GM18502 (cell line): ENCODE data around the gene SYT1.

Experiments used
- ATAC-seq: cut with Tn5 transposase; IDR thresholded peaks from one replicate; pipeline ENCODE4 v1.9.1; 2021; ENCODE audit warnings: mild to moderate bottlenecking; ENCODE audit not compliant: unreplicated experiment, poor library complexity

The SYT1 gene

DNA sequence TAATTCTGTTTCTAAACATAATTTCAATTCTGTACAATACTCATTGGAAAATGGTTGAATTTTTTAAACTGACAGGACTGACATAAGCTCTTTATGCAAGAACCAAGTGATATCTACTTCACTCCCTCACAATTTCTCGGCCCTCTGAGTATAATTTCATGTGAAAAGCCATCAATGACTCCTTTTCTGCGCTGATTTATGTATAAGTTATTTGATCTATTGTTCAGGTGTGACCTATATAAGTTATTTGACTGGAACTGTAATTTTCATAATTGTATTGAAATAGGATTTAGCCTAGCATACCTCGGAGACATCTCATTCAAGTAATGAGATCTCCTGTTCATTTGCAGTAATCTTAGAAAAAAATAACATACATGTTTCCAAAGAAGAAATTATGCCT is 184.4 kb downstream of the SYT1 start:
- no peak for ATAC-seq

- no peak for ATAC-seq
Measured at GRCh38 chr12:79053394-79053793, 188.8 kb downstream of the SYT1 start.

- no peak for ATAC-seq
Measured at GRCh38 chr12:79055926-79056674, 191.5 kb downstream of the SYT1 start.

DNA sequence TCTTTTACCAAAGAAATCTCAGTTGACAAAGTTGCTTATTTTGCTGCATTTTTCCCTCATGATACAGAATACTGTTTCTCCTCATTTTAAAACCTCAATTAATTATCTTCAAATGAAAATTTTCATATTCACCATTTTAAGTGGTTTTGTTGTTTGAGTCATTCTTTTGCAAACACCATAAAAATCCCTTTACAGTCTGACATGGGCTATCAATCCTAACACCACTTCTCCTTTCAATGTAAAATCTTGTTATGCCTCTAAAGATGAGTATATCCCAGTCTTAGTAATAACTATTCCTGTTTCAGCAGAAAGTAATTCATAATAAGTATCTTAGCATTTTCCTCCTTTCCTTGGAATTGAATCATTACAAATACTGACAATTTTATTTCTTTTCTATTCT is 192.2 kb downstream of the SYT1 start:
- ATAC-seq, result no peak

DNA sequence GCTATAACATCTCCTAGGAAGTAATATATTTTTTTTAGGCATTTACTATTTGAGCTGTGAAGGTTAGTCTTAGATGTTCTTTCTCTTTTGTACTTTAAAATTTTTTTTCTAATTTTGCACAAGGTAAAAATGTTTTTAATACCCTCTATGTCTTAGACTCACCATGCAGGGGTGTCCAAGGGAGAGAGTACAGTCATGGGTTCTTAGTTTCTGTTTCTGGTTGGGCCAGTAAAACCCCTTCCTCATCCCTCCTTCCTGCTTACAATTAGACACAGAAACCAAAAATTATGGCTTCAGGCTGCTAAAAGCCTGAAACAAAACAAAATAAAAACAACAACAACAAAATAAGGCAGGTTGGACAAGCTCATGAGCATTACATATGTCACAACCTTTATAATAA is 193.0 kb downstream of the SYT1 start:
- peak; percentile 42 for ATAC-seq

GRCh38 chr12:79058342-79058741 is 193.8 kb downstream of the SYT1 start:
- no peak for ATAC-seq

GRCh38 chr12:79059557-79059956 is 195.0 kb downstream of the SYT1 start:
- ATAC-seq, result no peak

DNA sequence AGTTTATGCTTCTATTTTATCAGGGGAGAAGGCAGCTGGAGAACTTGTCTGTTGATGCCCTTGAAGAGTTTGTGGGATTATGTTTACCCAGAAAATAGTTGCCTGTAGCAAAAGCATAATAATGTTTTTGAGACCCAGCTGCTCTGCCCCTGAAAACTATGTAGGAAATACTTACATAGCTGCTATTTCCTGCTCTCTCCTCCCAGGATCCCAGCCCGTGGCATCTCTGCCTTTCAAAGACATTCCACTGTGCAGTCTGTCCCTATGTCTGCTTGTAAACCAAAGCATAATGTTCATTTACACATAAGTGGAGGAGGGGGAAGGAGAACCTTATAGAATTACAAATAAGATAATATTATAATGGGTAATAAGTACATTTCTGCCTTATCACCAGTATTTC is 198.7 kb downstream of the SYT1 start:
- no peak for ATAC-seq

DNA sequence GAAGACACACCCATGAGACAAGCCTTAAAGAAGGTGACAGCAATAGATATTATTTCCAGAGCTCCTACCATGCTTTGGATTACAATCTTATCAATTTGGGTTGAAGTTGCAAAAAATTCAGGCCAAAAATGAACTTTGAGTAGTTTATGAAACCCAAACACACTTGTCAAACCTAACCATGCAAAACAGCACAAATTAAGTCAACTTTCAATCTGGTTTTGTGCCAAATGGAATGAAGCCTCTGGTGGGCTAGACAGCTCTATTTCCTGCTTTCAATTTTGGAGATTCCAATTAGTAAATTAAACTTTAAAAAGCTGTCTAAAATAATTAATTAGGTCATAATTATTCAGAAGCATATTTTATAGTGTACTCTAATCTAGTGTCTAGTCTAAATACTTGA is 203.4 kb downstream of the SYT1 start:
- no peak for ATAC-seq

GRCh38 chr12:79069009-79069408 is 204.4 kb downstream of the SYT1 start:
- peak; percentile 95 for ATAC-seq

DNA sequence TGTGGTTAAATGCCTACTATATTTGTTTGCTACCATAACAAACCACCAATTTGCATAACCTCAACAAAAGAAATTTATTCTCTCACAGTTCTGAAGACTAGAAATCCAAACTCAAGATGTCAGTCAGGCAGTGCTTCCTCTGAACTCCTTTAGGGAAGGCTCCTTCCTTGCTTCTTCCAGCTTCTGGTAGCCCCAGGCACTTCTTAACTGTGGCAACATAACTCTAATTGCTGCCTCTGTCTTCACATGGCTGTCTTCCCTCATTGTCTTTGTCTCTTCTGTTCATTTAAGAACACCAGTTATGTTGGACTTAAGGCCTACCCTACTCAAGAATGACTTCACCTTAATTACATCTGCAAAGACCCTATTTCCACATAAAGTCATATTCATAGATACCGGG is 206.9 kb downstream of the SYT1 start:
- ATAC-seq, result peak; percentile 38

GRCh38 chr12:79073506-79073905 is 208.9 kb downstream of the SYT1 start:
- ATAC-seq, result no peak

DNA sequence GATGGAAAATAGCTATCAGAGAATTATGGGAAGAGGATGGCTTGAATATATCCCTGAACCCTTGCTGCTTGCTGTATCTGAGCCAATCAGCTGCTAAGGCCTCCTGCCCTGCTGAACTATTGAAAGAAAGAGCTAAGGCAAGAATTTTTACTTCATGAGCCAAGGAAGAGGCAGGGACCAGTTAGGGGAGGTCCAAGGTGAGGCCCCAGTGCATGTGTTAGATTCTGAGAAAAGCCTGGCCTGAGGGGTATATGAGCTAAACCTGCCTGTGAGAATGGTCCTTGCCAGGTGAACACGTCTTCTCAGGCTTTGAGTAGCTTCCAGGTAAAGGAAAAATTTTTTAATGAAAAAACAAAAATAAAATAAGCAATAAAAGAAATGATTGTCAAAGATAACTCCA is 218.0 kb downstream of the SYT1 start:
- no peak for ATAC-seq

- no peak for ATAC-seq
Measured at GRCh38 chr12:79083181-79083580, 218.6 kb downstream of the SYT1 start.

- no peak for ATAC-seq
Measured at GRCh38 chr12:79085106-79085682, 220.6 kb downstream of the SYT1 start.

DNA sequence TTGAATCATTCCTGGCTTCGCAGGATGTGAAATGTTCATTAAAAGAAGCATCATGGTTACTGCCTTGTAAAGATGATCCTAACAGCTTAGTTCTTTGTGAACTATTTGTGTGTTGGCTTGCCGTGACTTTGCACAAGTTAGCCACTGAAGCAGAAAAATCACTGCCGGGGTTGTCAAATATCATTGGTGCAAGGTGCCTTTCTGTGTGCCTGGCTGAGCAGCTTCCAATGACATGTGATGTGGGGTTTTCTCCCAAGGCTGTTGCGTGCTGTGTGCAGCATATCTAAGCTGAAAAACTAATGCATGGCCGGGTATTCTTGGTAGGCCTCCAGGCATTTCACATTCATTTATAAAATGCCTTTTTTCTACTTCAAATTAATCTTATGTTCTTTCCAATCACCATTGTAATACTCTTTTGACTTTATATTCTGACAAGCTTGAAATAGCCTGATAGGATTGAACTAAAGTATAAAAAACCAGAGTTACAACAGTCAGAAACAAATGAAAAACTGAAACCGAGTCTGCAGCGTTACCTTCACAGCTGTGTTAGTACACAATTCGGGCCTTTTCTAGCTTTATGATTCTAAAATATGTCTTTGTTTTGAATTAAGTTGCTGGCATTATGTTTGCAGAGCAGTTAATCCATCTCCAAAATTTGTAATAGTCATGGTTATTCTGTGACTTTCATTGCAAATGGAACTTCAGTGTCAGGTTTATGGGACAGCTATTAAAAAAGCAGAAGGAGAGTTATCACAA is 222.1 kb downstream of the SYT1 start:
- ATAC-seq, result no peak

DNA sequence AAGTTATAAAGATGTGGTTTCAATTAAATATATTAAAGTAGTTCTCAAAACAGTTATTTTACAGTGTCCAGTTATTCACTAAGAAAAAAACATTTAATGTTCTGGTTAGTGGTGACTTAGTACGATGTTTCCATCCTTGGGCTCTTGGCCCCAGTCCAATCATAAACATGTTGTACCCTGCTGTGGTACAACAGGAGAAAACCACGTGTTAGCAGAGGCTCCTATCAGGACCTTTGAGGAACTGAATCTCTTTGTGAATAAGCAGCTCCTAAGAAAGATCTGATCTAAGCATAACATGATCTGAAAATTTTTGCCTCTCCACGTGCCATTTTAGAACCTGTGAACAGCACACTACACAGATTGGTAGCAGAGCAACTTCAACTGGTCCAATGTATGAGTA is 234.0 kb downstream of the SYT1 start:
- ATAC-seq, result no peak

GRCh38 chr12:79108962-79109361 is 244.4 kb downstream of the SYT1 start:
- ATAC-seq, result no peak

GRCh38 chr12:79114896-79115295 is 250.3 kb downstream of the SYT1 start:
- no peak for ATAC-seq

- ATAC-seq, result no peak
Measured at GRCh38 chr12:79115743-79116142, 251.2 kb downstream of the SYT1 start.

GRCh38 chr12:79119796-79120195 is 255.2 kb downstream of the SYT1 start:
- no peak for ATAC-seq

DNA sequence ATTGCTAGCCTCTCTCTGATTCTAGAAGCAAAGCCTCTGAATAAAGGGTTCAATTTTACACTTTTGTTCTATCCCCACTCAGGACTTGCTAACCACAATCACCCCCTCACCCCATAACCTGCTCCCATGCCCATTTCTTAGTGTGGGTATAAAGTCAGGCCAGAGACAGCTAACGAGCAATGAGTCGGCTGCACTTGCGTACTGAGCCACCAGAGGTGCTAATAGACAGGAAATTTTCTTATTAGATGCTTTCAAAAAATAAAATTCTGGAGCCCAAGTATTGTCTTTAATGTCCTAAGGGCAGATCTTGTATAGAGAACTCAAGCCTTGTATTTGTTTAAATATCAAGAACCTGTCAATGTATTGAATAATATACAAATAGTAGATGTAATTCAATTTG is 256.9 kb downstream of the SYT1 start:
- ATAC-seq, result peak; percentile 81
